Psoas muscle (tissue), 8 donors: ENCODE results near the gene MADD. TPM values are rescaled to one million over a fixed set of nuclear protein-coding genes. Genes with fewer than 3 reads are reported as not detected.

ENCODE experiments used
- ATAC-seq, 4 donors: fragments of 200-7000 bp; cut with Tn5 transposase; one replicate each; pipeline ENCODE4 v1.9.1; 2020; ENCODE audit warnings: moderate library complexity in 3 of 4, mild to moderate bottlenecking in 2 of 4
- DNase-seq, 2 donors: peaks; one replicate each; pipeline ENCODE4 v3.0.0-alpha.2; 2020
- H3K27ac ChIP-seq: fragments of 200-600 bp; one replicate; pipeline ENCODE4 v1.8.0; 2022
- H3K27me3 ChIP-seq, 3 donors: fragments of 200-600 bp in 1 of 3; one replicate each; pipeline versions ENCODE4 v1.6.1 to v1.8.0; 2013 to 2022; ENCODE audit warnings: low read length in 2 of 3, mild to moderate bottlenecking in 2 of 3, moderate library complexity in 1 of 3; ENCODE audit not compliant: insufficient read depth in 3 of 3
- H3K36me3 ChIP-seq, 2 donors: fragments of 200-600 bp in 1 of 2; one replicate each; pipeline versions ENCODE4 v1.6.1 to v1.8.0; 2013 to 2022; ENCODE audit warnings: low read depth in 1 of 2, mild to moderate bottlenecking in 1 of 2, moderate library complexity in 1 of 2; ENCODE audit not compliant: insufficient read depth in 1 of 2
- H3K4me1 ChIP-seq: fragments of 200-600 bp; one replicate; pipeline ENCODE4 v1.8.0; 2022
- H3K4me3 ChIP-seq: fragments of 200-600 bp; one replicate; pipeline ENCODE4 v1.8.0; 2022; ENCODE audit warnings: mild to moderate bottlenecking
- H3K9me3 ChIP-seq: fragments of 200-600 bp; one replicate; pipeline ENCODE4 v1.8.0; 2022
- WGBS, 3 donors: extraction: QIAGEN DNeasy Blood & Tissue Kit; methylation state at CpG; one replicate each; pipeline versions ENCODE4 v1.1.6 to v1.1.7; 2013; 5-methylcytosine and 5-hydroxymethylcytosine counted together
- intact Hi-C, 2 donors: fragments of 100-400 bp; cut with DNase I; formaldehyde crosslinking; loops; one replicate each; pipeline versions ENCODE4 v1.11.0 to v1.14.2; 2022
- polyA plus RNA-seq, 3 donors: library from polyadenylated mRNA; stranded (reverse); fragments of 200-250 nt; gene quantifications; one replicate each; pipeline ENCODE4 v1.2.3, GENCODE V29; 2013
- total RNA-seq, 4 donors: library from RNA; stranded (reverse); fragmentation: NEBNext Ultra II Directional in 2 of 4; extraction: Animal tissue kit (Norgen Biotek cat#: 25700) in 2 of 4; gene quantifications; one replicate each; pipeline versions ENCODE4 v1.2.1 to v1.2.4, GENCODE V29; 2021 to 2023
- TF ChIP-seq, protein P1 (sequence below): fragments of 200-600 bp; IDR thresholded peaks from one replicate; pipeline ENCODE4 v1.8.0; 2022; ENCODE audit warnings: antibody characterized with exemption
- donor health status: healthy with polysubstance abuse.
- donor health status: DM: no; HTN: no; CAD: no; lungs with moderate emphysema.
- donor health status: Bipolar disorder and iron deficiency.
- donor health status: healthy.
- donor health status: DM: yes; HTN: yes; CAD: no.
- donor health status: DM: no; HTN: no; CAD: no.
- donor health status: DM: no; HTN: no; CAD: no.
- donor health status: DM: yes; HTN: yes; CAD: no.

The MADD gene
- total and polyA plus RNA-seq, 7 donors, result 11.5 to 33.6 (median 19.5) TPM

DNA sequence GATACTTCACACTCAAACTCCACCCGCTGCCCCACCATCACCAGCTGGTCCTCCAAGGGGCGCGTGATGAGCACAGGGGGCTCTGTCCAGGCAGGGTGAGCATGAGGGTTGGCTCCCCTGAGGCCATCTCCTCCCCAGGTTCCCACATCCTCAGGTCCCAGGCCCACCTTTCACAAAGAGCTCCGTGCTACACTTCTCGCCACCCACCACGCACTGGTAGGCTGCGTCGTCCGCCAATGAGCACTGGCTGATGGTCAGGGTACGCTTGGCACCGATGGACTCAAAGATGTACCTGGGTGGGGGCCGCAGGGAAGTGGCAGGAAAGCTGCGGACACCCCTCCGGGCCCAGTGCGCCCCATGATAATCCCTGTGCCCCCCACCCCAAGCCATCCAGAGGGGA lies 72.9 kb downstream of the MADD start:
- H3K4me3 ChIP-seq, result no peak overlapping the region
- DNase-seq (no peak), ATAC-seq (no peak)
- intact Hi-C loops, result no loop called here
- no peaks in the 10 kb centered on the region for H3K27me3 ChIP-seq
- no peaks in the 10 kb centered on the region for H3K4me1 ChIP-seq
- no peaks in the 10 kb centered on the region for H3K9me3 ChIP-seq
- H3K27ac ChIP-seq, result no peak overlapping the region
- no peaks in the 10 kb centered on the region for H3K36me3 ChIP-seq
- TF ChIP-seq, protein P1, sequence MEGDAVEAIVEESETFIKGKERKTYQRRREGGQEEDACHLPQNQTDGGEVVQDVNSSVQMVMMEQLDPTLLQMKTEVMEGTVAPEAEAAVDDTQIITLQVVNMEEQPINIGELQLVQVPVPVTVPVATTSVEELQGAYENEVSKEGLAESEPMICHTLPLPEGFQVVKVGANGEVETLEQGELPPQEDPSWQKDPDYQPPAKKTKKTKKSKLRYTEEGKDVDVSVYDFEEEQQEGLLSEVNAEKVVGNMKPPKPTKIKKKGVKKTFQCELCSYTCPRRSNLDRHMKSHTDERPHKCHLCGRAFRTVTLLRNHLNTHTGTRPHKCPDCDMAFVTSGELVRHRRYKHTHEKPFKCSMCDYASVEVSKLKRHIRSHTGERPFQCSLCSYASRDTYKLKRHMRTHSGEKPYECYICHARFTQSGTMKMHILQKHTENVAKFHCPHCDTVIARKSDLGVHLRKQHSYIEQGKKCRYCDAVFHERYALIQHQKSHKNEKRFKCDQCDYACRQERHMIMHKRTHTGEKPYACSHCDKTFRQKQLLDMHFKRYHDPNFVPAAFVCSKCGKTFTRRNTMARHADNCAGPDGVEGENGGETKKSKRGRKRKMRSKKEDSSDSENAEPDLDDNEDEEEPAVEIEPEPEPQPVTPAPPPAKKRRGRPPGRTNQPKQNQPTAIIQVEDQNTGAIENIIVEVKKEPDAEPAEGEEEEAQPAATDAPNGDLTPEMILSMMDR, result no peak
- 93 to 95% (median 93%) methylated on average over 15 of the region's 15 CpGs for WGBS, 3 donors

DNA sequence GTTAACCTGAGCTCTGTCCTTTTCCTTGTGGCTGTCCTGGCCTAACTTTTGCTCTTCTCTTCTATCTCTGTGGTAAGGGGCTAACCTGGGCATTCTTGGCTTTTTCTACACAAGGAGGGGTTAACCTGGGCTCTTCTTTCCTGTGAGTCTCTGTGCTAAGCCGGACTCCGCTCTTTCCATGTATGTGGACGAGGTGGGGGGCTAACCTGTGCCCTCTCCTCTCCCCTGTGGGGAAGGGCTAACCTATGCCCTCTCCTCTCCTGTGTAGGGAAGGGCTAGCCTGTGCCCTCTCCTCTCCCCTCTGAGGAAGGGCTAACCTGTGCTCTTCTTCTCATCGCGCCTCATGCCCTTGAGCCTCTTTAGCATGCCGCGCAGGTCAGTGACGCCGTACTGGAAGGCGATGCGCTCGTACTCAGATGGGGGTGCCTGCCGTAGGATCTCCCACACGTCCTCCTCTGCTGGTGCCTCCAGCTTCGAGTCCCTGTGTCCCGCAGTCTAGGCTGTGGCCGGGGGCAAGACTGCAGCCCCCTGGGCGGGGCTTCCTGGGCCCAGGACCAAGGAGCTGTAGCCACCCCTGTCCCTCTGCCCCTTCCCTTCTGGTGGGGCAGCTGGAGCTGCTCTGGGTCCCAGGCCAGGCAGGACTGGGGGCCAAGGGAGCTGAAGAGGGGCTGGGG lies 76.1 kb downstream of the MADD start:
- TF ChIP-seq, protein P1, result no peak
- no peak for DNase-seq
- no peak overlapping the region for H3K4me3 ChIP-seq
- H3K4me1 ChIP-seq, result no peaks in the 10 kb centered on the region
- 83 to 88% (median 85%) methylated on average over 17 to 18 of the region's 18 CpGs for WGBS, 3 donors
- no peak for ATAC-seq
- no peaks in the 10 kb centered on the region for H3K36me3 ChIP-seq
- H3K27me3 ChIP-seq, result no peaks in the 10 kb centered on the region
- no peaks in the 10 kb centered on the region for H3K9me3 ChIP-seq
- H3K27ac ChIP-seq, result no peak overlapping the region
- intact Hi-C loops, result no loop called here

DNA sequence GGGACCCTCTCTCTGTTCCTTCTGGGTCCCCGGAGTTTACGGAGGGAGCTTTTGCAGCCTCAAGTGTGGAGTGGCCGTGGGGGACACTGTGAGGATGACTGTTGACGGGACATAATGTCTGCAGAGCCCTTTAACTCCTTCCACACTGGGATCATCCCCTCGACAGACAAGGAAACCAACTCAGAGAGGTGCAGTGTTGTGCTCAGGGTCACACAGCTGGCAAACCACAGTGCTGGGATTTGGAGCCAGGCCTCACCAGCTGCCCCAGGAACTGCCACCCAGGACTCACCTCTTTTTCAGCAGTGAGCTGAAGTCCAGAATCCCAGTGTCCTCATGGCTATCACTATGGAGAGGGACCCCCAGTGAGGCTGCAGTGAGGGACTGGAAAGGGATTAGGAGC lies 77.2 kb downstream of the MADD start:
- H3K27me3 ChIP-seq, result no peaks in the 10 kb centered on the region
- intact Hi-C loops, result no loop called here
- no peaks in the 10 kb centered on the region for H3K4me1 ChIP-seq
- H3K36me3 ChIP-seq, result no peaks in the 10 kb centered on the region
- no peak overlapping the region for H3K27ac ChIP-seq
- TF ChIP-seq, protein P1, result no peak
- no peak for ATAC-seq
- 70 to 81% (median 80%) methylated on average over 5 of the region's 5 CpGs for WGBS, 3 donors
- no peak for DNase-seq
- H3K4me3 ChIP-seq, result no peak overlapping the region
- H3K9me3 ChIP-seq, result no peaks in the 10 kb centered on the region

DNA sequence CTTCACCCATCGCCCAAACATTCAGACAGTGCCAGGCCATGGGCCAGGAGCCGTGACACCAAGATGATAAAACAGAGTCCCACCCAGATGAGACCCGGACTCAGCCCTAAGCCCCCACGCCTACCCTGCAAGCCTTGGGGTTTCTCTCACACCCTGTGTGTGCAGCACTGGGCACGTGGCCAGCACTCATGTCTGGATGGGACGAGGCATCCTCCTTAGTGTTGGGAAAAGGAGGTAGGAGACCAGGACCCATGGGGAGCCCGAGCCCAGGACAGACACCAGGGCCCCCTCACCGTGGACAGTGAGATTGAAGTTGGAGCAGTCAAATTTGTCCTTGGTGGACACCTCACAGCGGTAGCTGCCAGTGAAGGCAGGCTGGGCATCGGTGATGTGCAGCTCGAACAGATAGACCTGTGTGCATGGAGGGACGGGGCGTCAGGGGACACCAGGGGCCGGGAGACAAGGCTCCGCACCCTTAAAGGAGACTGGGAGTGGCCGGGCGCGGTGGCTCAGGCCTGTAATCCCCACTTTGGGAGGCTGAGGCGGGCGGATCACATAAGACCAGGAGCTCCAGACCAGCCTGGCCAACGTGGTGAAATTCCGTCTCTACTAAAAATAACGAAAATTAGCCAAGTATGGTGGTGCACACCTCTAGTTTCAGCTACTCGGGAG lies 78.3 kb downstream of the MADD start:
- intact Hi-C loops, result no loop called here
- ATAC-seq, result no peak
- WGBS, 3 donors, result 79 to 84% (median 79%) methylated on average over 24 of the region's 24 CpGs
- H3K36me3 ChIP-seq, result no peaks in the 10 kb centered on the region
- no peaks in the 10 kb centered on the region for H3K4me1 ChIP-seq
- H3K9me3 ChIP-seq, result no peaks in the 10 kb centered on the region
- DNase-seq, result no peak
- TF ChIP-seq, protein P1, result no peak
- no peak overlapping the region for H3K27ac ChIP-seq
- no peak overlapping the region for H3K4me3 ChIP-seq
- H3K27me3 ChIP-seq, result no peaks in the 10 kb centered on the region
